Measurements from ENCODE around the gene UNC5B. TPM values are rescaled to one million over a fixed set of nuclear protein-coding genes. Genes with fewer than 3 reads are reported as not detected.

The UNC5B gene
- total and polyA plus RNA-seq, 8 donors = 14.4 to 31.2 (median 21.4) TPM

DNA sequence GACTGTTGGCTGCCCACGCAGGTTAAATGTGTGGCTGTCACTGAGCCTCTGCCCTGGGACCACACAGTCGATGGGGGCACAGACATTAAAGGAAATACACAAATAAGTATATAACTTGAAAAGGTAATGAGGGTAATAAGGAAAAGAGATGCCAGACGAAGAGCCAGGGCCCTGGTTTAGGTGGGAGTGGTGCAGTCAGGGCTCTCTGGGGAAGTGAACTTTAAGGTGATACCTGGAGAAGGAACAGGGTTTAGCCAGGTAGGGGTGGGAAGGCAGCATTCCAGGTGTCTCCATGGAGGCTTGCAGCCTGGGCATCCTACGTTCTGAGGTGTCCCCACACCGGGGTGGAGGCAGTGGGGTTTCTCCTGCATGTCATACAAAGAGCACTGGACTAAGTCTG, 50.4 kb downstream of the UNC5B start:
- intact Hi-C loops (cut with DNase I) = no loop called here
- Histone ChIP-seq H3K36me3 (no peaks in the 10 kb centered on the region), H3K4me1 (peaks cover 14 to 21% of the 10 kb centered on the region in 2 donors), H3K9me3 (no peaks in the 10 kb centered on the region), H3K27me3 (no peaks in the 10 kb centered on the region), H3K27ac (no peak overlapping the region), H3K4me3 (no peak overlapping the region)
- TF ChIP-seq, protein P1, sequence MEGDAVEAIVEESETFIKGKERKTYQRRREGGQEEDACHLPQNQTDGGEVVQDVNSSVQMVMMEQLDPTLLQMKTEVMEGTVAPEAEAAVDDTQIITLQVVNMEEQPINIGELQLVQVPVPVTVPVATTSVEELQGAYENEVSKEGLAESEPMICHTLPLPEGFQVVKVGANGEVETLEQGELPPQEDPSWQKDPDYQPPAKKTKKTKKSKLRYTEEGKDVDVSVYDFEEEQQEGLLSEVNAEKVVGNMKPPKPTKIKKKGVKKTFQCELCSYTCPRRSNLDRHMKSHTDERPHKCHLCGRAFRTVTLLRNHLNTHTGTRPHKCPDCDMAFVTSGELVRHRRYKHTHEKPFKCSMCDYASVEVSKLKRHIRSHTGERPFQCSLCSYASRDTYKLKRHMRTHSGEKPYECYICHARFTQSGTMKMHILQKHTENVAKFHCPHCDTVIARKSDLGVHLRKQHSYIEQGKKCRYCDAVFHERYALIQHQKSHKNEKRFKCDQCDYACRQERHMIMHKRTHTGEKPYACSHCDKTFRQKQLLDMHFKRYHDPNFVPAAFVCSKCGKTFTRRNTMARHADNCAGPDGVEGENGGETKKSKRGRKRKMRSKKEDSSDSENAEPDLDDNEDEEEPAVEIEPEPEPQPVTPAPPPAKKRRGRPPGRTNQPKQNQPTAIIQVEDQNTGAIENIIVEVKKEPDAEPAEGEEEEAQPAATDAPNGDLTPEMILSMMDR (IDR thresholded peaks at IDR 0.05) = no peak
- ATAC-seq (no peak), DNase-seq (no peak)

DNA sequence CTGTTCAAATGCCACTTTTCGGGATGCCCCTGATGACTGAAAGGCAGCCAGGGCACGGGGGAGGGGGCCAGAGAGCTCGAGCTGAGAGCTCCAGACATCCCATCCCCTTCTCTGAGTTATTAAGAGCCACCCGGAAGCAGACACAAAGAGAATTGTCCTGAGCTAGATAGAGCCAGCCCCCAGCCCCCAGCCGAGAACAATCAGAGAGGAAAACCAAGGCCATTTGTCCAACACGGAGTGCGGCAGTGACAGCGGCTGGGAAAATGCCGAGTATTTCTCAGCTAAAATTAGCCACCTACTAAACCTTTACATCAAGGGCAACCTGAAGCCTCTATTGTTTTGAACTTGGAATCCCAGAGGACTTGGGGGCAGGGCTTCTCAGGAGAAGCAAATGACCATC, 51.0 kb downstream of the UNC5B start:
- H3K27me3 ChIP-seq = no peaks in the 10 kb centered on the region
- peaks cover 14 to 21% of the 10 kb centered on the region in 2 donors for H3K4me1 ChIP-seq
- TF ChIP-seq, protein P1 (IDR thresholded peaks at IDR 0.05) = no peak
- intact Hi-C loops (cut with DNase I) = no loop called here
- no peaks in the 10 kb centered on the region for H3K36me3 ChIP-seq
- no peak overlapping the region for H3K27ac ChIP-seq
- no peak overlapping the region for H3K4me3 ChIP-seq
- ATAC-seq = no peak
- peak in 1 of 4 donors; percentile 55 for DNase-seq
- H3K9me3 ChIP-seq = no peaks in the 10 kb centered on the region

DNA sequence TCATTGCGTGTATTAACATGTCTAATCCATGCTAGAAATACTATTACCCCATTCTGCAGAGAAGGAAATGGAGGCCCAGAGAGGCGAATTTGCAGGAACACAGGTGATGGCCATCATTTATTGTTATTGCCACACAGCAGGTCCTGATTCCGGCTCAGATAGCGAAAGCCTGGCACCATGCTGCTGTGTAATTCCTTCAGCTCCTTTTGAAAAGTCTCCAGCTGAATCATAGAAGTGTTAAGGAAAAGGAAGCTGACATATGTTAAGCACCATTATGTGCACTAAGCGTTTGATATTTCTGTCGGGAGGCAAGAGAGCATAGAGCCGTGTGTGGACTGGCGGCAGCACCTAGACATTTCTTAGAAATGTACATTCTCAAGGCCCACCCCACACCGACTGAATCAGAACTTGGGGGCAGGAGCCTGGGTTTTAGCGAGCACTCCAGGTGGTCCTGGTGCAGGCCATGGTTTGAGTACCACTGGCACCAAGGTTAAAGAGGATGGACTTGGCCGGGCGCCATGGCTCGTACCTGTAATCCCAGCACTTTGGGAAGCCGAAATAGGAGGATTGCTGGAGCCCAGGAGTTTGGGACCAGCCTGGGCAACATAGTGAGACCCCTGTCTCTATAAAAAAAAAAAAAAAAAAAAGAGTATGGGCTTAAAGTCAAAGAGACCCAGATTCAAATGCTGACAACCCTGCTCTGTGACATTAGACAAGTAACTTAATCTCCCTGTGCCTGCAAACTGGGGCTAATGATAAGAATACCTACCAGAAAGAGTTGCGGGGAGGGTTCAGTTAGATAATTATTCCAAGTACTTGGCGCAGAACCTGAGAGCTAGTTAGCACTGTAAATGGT, 52.2 kb downstream of the UNC5B start:
- peaks cover 13 to 20% of the 10 kb centered on the region in 2 donors for H3K4me1 ChIP-seq
- H3K27me3 ChIP-seq = no peaks in the 10 kb centered on the region
- DNase-seq (peak in 1 of 4 donors; percentile 67), ATAC-seq (peak; percentile 3)
- no peak overlapping the region for H3K4me3 ChIP-seq
- no peak overlapping the region for H3K27ac ChIP-seq
- no peaks in the 10 kb centered on the region for H3K36me3 ChIP-seq
- intact Hi-C loops (cut with DNase I) = no loop called here
- no peaks in the 10 kb centered on the region for H3K9me3 ChIP-seq
- TF ChIP-seq, protein P1 (IDR thresholded peaks at IDR 0.05) = no peak

DNA sequence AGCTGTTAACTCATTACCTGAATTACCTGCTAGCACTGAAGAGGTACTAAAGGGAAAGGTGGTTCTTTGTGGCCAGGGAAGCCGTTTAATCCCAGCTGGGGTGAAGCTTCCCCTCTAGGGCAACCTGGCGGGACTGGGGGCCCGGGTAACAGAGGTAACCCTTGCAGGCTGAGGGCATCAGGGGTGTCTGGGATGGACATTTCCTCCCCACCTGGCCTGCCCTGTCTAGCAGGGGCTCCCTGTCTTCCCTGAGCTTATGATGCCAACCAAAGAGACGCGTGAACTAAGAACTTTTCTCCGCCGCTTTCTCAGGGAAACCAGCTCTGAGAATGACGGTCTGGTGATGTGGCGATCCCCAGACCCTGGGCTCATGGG, 52.8 kb downstream of the UNC5B start:
- intact Hi-C loops (cut with DNase I) = no loop called here
- ATAC-seq (no peak), DNase-seq (peak in 1 of 4 donors; percentile 43)
- Histone ChIP-seq H3K4me3 (no peak overlapping the region), H3K4me1 (peaks cover 10 to 13% of the 10 kb centered on the region in 2 donors), H3K36me3 (no peaks in the 10 kb centered on the region), H3K27ac (no peak overlapping the region), H3K27me3 (no peaks in the 10 kb centered on the region), H3K9me3 (no peaks in the 10 kb centered on the region)
- TF ChIP-seq, protein P1 (IDR thresholded peaks at IDR 0.05) = no peak

DNA sequence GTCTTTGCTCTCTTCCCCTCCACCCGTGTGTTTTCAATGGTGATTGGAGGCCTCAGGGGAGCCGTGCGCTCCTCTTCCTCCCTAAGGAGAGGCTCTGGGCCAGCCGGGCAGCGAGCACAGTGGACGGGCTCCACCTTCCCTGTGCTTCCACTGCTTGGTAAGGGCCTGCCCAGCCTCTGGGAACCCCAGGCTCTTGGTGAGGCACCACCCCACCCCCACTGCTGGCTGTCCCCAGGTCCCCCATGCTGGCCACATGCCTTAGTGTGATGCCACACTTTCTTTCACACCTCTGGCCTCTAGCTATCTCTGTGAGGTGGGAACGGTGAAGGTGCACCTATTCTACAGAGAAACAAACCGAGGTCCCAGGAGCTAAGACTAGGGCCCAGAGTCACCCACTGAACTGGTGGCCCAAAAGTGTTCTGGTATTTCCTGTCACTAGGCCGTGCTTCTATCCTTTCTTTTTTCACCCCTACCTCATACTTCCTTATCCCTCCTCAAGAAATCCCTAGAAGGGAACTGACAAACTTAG, 53.3 kb downstream of the UNC5B start:
- Histone ChIP-seq H3K27me3 (no peaks in the 10 kb centered on the region), H3K4me3 (no peak overlapping the region), H3K27ac (no peak overlapping the region), H3K36me3 (no peaks in the 10 kb centered on the region), H3K9me3 (no peaks in the 10 kb centered on the region), H3K4me1 (peaks cover 5 to 10% of the 10 kb centered on the region in 2 donors)
- ATAC-seq (no peak), DNase-seq (peak in 1 of 4 donors; percentile 60)
- intact Hi-C loops (cut with DNase I) = no loop called here
- TF ChIP-seq, protein P1 (IDR thresholded peaks at IDR 0.05) = no peak
